ENCODE data around the gene HSPA12B.
A peak's percentile ranks its signal among the peaks of the same experiment; 100 is the strongest.

HSPA12B gene

DNA sequence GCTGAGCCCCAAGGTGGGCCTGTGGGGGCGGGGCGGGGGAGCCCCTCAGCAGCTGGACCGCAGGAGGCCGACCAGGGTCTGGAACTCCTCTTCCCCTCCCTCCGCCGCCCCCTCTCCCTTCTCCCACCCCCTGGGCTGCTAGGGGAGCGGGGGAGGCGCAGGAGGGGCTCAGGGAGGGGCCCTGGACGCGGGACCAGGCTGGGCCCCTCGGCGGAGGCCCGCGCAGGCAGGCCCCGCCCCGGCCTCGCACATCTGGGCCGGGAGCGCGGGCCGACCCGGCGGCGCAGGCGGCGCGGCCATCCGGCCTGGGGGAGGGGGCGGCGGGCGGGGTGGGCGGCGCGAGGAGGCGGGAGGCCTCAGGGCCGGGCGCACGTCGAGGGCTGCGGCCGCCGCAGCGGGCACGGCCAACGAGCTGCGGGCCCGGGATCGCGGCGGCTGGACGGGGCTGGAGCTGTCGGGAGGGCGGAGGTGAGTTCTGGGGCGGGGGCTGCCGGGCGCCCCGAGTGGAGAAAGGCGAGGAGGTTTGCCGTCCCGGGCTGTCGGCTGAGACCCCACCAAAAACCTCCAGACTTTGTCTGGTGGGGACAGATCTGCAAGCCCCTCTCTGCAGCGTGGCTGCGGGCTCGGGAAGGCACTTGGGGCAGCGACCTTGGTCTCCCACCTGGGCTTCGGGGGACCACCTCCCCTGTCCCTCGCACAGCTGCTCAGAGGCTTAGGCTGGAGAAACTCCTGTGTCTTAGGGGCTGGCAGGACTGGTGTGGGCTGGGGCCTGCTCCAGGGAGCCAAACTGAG is at the start of gene HSPA12B:
Gene HSPA12B, plus strand, starts transcription at position 359 of the 792 bp plus-strand sequence. CDS start 5,990 bp downstream, outside the sequence.
- H3K27me3 ChIP-seq (ENCODE audit: low read depth), result peaks cover 3% of the 10 kb centered on the region
- no peak within 1 kb of the TSS for H3K4me3 ChIP-seq
- peaks cover 2% of the 10 kb centered on the region; the same call in 1 of the 2 replicates for H3K4me1 ChIP-seq
- no peaks in the 10 kb centered on the region for H3K9me3 ChIP-seq
- peak in 1 of 2 experiments; percentile 38 for DNase-seq (ENCODE audit: low spot score in 2 of 2)
- in situ Hi-C loops (cut with MboI; ENCODE audit: low sequenced_read_pairs), result no loop called here
- H3K36me3 ChIP-seq (replicated peaks), result no peaks in the 10 kb centered on the region

- no peak for DNase-seq (ENCODE audit: low spot score in 2 of 2)
- H3K4me1 ChIP-seq, result peaks cover 13% of the 10 kb centered on the region
- no peaks in the 10 kb centered on the region for H3K36me3 ChIP-seq (replicated peaks)
- H3K27me3 ChIP-seq (ENCODE audit: low read depth), result no peaks in the 10 kb centered on the region
- no peaks in the 10 kb centered on the region for H3K9me3 ChIP-seq
- in situ Hi-C loops (cut with MboI; ENCODE audit: low sequenced_read_pairs), result no loop called here
- H3K4me3 ChIP-seq, result no peak overlapping the region
These were observed 47.1 kb upstream of the HSPA12B start for GRCh38 chr20:3685341-3685740.

DNA sequence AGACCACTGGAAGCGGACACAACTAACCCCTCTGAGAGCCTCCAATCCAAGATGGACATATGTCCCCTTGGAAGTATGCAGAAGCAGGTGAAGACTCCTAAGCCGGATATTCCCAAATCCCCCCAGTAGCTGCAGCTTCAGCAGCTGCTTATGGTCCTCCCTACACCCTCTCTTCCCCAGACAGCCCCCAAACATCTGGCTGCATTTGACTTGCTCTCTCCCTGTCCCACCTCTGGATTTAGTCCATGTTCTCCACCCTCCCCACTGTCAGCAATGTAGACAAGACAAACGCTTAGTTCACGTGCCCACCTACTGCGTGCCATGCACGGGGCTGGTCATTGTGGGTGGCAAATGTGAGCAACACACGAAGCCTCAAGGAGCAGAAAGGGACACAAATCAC is 46.1 kb upstream of the HSPA12B start:
- DNase-seq (ENCODE audit: low spot score in 2 of 2), result no peak
- no peaks in the 10 kb centered on the region for H3K36me3 ChIP-seq (replicated peaks)
- H3K4me3 ChIP-seq, result no peak overlapping the region
- no peaks in the 10 kb centered on the region for H3K27me3 ChIP-seq (ENCODE audit: low read depth)
- H3K9me3 ChIP-seq, result no peaks in the 10 kb centered on the region
- peaks cover 13% of the 10 kb centered on the region for H3K4me1 ChIP-seq
- in situ Hi-C loops (cut with MboI; ENCODE audit: low sequenced_read_pairs), result no loop called here

DNA sequence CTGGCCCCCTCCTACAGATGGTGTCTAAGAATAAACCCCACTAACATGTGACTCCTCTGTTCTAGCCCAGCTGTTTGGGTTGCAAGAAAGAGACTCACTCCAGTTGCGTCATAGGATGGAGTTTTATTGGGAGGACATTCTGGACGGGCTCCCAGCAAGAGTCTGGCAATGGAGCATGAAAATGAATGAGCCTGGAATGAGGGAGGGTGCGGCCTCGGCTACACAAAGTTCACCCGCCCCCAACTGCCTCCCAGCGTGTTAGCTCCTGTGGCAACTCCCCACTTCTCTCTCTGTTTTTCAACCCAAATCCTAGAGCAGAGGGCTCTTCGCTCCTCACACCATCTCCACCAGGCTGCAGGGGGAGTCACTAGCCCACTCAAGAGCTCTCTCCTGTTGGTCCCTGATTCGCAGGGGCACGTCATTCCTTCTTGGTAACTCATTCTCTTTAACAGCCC is 45.6 kb upstream of the HSPA12B start:
- in situ Hi-C loops (cut with MboI; ENCODE audit: low sequenced_read_pairs), result no loop called here
- DNase-seq (ENCODE audit: low spot score in 2 of 2), result no peak
- no peaks in the 10 kb centered on the region for H3K9me3 ChIP-seq
- H3K36me3 ChIP-seq (replicated peaks), result no peaks in the 10 kb centered on the region
- H3K4me3 ChIP-seq, result no peak overlapping the region
- peaks cover 13% of the 10 kb centered on the region for H3K4me1 ChIP-seq
- H3K27me3 ChIP-seq (ENCODE audit: low read depth), result no peaks in the 10 kb centered on the region

DNA sequence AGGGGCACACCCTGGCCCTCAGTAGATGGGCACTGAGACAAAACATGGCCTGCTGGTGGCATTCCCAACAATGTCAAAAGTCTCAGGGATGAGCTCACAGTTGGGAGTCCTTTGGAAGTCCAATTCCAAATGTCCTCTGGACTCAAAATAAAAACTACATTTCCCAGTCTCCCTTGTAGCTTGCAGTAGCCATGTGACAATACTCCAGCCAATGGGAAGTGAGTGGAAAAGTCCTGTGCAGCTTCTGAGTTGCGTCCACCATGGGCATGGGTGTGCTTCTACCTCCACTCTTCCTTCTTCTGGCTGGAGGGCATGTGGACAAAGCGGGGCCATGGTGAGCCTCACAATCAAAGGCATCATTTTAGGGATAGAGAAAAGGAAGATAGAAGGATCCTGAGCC is 44.8 kb upstream of the HSPA12B start:
- Histone ChIP-seq H3K9me3 (no peaks in the 10 kb centered on the region), H3K27me3 (ENCODE audit: low read depth) (no peaks in the 10 kb centered on the region), H3K36me3 (replicated peaks) (no peaks in the 10 kb centered on the region), H3K4me1 (peaks cover 13% of the 10 kb centered on the region), H3K4me3 (no peak overlapping the region)
- in situ Hi-C loops (cut with MboI; ENCODE audit: low sequenced_read_pairs), result no loop called here
- DNase-seq (ENCODE audit: low spot score in 2 of 2), result peak; percentile 32 to 51

DNA sequence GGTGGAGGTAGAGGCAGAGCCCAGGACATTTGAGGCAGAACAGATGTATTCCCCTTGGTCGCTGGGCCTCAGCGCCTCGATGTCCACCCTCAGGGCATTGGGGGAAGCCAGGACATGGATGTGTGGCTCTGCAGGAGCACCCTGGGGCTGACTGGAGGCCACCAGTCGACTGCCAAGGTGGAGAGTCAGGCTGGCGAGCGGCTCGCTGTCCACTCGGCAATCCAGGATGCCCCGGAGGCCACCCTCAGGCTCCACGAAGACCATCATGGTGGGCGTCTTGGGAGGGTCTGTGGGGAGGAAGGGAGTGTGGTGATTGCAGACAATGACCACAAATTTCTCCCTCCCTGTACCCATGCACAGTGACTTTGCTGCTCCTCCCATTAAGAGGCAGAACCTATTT is 42.5 kb upstream of the HSPA12B start:
- no peak for DNase-seq (ENCODE audit: low spot score in 2 of 2)
- no peaks in the 10 kb centered on the region for H3K36me3 ChIP-seq (replicated peaks)
- in situ Hi-C loops (cut with MboI; ENCODE audit: low sequenced_read_pairs), result no loop called here

DNA sequence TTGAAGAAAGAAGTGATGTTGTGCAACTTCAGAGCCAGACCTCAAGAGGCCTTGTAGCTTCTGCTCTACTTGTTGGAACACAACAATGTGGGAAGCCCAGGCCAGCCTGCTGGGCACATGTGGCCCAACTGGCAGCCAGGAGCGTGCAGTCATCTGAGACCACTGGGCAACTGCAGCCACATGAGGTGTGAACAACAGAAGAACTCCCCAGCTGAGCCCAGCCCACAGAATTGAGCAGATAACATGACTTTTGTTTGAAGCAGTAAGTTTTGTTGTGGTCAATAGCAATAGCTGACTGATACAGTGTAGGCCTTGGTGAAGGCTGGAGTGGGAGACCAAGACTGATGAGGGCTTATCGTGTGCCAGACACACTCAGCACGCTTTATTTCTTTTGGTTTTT is 42.1 kb upstream of the HSPA12B start:
- no peak for DNase-seq (ENCODE audit: low spot score in 2 of 2)
- no peaks in the 10 kb centered on the region for H3K27me3 ChIP-seq (ENCODE audit: low read depth)
- in situ Hi-C loops (cut with MboI; ENCODE audit: low sequenced_read_pairs), result no loop called here
- no peaks in the 10 kb centered on the region for H3K9me3 ChIP-seq
- H3K4me3 ChIP-seq, result no peak overlapping the region
- no peaks in the 10 kb centered on the region for H3K4me1 ChIP-seq
- H3K36me3 ChIP-seq (replicated peaks), result no peaks in the 10 kb centered on the region

More for the DNA sequence above, 42.5 kb upstream of the HSPA12B start:
- no peaks in the 10 kb centered on the region for H3K27me3 ChIP-seq (ENCODE audit: low read depth)
- peaks cover under 1% of the 10 kb centered on the region for H3K4me1 ChIP-seq
- H3K4me3 ChIP-seq, result no peak overlapping the region
- H3K9me3 ChIP-seq, result no peaks in the 10 kb centered on the region

- no peaks in the 10 kb centered on the region for H3K36me3 ChIP-seq (replicated peaks)
- in situ Hi-C loops (cut with MboI; ENCODE audit: low sequenced_read_pairs), result no loop called here
- no peak overlapping the region for H3K4me3 ChIP-seq
- no peaks in the 10 kb centered on the region; the same call in 1 of the 2 replicates for H3K9me3 ChIP-seq
- no peaks in the 10 kb centered on the region for H3K27me3 ChIP-seq (ENCODE audit: low read depth)
- no peak for DNase-seq (ENCODE audit: low spot score in 2 of 2)
- no peaks in the 10 kb centered on the region for H3K4me1 ChIP-seq
These were observed 41.2 kb upstream of the HSPA12B start for GRCh38 chr20:3691306-3691705.

DNA sequence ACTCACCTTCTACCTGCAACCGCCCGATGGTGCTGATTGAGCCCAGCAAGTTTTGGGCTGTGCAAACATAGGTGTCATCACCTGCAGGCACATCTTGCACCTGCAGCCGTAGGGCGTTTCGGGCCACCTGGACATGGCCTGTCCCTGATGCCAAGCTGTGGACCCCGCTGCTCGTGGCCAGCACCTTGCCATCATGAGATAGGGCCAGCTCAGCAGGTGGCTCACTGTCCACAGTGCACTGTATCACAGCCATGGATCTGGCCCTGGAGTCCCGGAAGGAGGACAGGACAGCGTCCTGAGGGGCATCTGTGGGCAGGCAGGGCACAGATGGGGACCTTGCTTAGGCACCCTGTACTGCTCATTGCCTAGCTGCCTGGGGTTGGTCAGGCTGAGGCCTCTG is 40.6 kb upstream of the HSPA12B start:
- H3K4me3 ChIP-seq, result no peak overlapping the region
- DNase-seq (ENCODE audit: low spot score in 2 of 2), result no peak
- H3K27me3 ChIP-seq (ENCODE audit: low read depth), result no peaks in the 10 kb centered on the region
- in situ Hi-C loops (cut with MboI; ENCODE audit: low sequenced_read_pairs), result no loop called here
- no peaks in the 10 kb centered on the region; the same call in 1 of the 2 replicates for H3K9me3 ChIP-seq
- H3K4me1 ChIP-seq, result no peaks in the 10 kb centered on the region
- H3K36me3 ChIP-seq (replicated peaks), result no peaks in the 10 kb centered on the region

DNA sequence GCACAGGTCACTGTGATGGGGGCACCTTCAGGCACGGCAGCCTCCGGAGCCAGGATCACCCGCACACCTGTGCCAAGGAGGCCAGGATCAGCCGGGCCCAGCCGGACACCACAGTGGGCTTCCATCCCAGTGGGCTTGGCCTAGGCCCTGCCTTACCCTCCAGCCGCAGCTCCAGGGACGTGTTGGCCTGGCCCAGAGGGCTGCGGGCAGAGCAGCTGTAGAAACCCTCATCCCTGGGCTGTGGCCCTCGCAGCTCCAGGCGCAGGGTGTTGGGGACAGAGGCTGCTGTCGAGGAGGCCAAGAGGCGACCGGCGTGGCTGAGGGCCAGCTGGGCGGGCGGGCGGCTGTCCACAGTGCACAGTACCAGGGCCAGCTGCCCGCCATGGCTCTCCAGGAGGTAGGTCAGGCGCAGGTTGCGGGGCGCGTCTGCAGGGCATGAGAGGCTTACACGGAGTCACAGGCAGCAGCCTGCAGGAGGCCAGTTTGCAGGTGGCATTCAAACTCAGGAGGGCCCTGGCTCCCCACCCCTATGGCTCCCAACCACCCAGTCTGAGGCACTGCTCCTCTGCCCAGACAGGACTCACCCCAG is 39.7 kb upstream of the HSPA12B start:
- no peak for DNase-seq (ENCODE audit: low spot score in 2 of 2)
- in situ Hi-C loops (cut with MboI; ENCODE audit: low sequenced_read_pairs), result no loop called here
- Histone ChIP-seq H3K9me3 (no peaks in the 10 kb centered on the region; the same call in 1 of the 2 replicates), H3K27me3 (ENCODE audit: low read depth) (no peaks in the 10 kb centered on the region), H3K4me3 (no peak overlapping the region), H3K4me1 (no peaks in the 10 kb centered on the region), H3K36me3 (replicated peaks) (no peaks in the 10 kb centered on the region)

DNA sequence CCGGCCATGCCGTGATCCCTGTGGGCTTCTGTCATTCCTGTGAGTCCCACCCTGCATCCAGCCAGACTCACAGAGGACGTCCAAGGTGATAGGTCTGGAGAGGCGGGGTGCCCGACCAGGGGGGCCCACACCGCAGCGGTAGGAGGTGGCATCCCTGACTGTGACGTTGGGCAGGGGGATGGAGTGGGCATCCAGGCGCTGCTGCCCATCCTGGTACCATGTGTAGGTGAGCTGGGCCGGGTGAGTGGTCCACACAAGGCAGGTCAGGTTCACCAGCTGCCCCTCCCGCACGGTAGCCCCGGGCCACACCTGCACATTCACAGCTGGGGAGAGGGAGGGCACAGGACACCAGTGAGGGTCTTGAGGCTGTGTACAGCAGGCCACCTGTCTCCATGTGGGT is 39.1 kb upstream of the HSPA12B start:
- H3K36me3 ChIP-seq (replicated peaks), result no peaks in the 10 kb centered on the region
- no peaks in the 10 kb centered on the region for H3K27me3 ChIP-seq (ENCODE audit: low read depth)
- no peak overlapping the region for H3K4me3 ChIP-seq
- no peak for DNase-seq (ENCODE audit: low spot score in 2 of 2)
- in situ Hi-C loops (cut with MboI; ENCODE audit: low sequenced_read_pairs), result no loop called here
- H3K4me1 ChIP-seq, result no peaks in the 10 kb centered on the region
- H3K9me3 ChIP-seq, result no peaks in the 10 kb centered on the region; the same call in 1 of the 2 replicates

GRCh38 chr20:3694864-3695263 is 37.6 kb upstream of the HSPA12B start:
- DNase-seq (ENCODE audit: low spot score in 2 of 2), result no peak
- Histone ChIP-seq H3K9me3 (no peaks in the 10 kb centered on the region; the same call in 1 of the 2 replicates), H3K36me3 (replicated peaks) (no peaks in the 10 kb centered on the region), H3K27me3 (ENCODE audit: low read depth) (no peaks in the 10 kb centered on the region), H3K4me1 (no peaks in the 10 kb centered on the region), H3K4me3 (no peak overlapping the region)
- in situ Hi-C loops (cut with MboI; ENCODE audit: low sequenced_read_pairs), result no loop called here

DNA sequence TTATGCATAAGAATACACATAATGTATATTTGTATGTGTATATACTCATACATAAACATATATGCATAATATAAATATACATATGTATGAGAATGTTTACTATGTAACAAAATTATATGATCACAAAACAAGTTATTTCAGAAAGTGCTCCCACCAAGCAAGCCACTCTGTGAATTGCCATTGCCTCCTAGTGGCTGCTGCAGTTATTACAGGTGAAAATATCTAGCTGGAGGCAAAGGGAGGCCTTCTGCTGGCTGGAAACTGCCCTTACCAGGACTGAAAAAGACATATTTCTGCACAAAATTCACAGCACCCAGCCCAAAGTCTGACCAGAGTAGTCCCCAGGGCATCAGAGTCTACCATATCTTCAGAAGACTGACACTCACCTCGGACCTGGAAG is 36.3 kb upstream of the HSPA12B start:
- no peak for DNase-seq (ENCODE audit: low spot score in 2 of 2)
- Histone ChIP-seq H3K9me3 (no peaks in the 10 kb centered on the region; the same call in 1 of the 2 replicates), H3K4me3 (no peak overlapping the region), H3K4me1 (no peaks in the 10 kb centered on the region), H3K36me3 (replicated peaks) (no peaks in the 10 kb centered on the region), H3K27me3 (ENCODE audit: low read depth) (no peaks in the 10 kb centered on the region)
- in situ Hi-C loops (cut with MboI; ENCODE audit: low sequenced_read_pairs), result no loop called here

Measured in HAP-1 (cell line).